Neural crest cell (in vitro differentiated cells): ENCODE results near the gene CYP2C18. TPM values are rescaled to one million over a fixed set of nuclear protein-coding genes. Genes with fewer than 3 reads are reported as not detected.
"Not testable (repeated sequence)": the region's sequence is repeated elsewhere in the genome, so short reads cannot be mapped to it uniquely, and the experiment has no call there.

Source experiments
- DNase-seq: peaks from one replicate; pipeline ENCODE4 v3.0.0; 2021; ENCODE audit warnings: low read depth, mixed read lengths, low spot score
- H3K27ac Mint-ChIP-seq: one replicate; pipeline ENCODE4 v1.8.0; 2021; ENCODE audit warnings: mild to moderate bottlenecking, mixed read lengths; ENCODE audit not compliant: unreplicated experiment
- H3K27me3 Mint-ChIP-seq: 2 replicates; pipeline ENCODE4 v1.8.0; 2021; ENCODE audit warnings: low read depth, mild to moderate bottlenecking, mixed read lengths
- H3K36me3 Mint-ChIP-seq: 2 replicates; pipeline ENCODE4 v1.8.0; 2021; ENCODE audit warnings: low read depth, mild to moderate bottlenecking, mixed read lengths
- H3K4me1 Mint-ChIP-seq: 2 replicates; pipeline ENCODE4 v1.8.0; 2021; ENCODE audit warnings: mixed read lengths
- H3K4me3 Mint-ChIP-seq: one replicate; pipeline ENCODE4 v1.8.0; 2021; ENCODE audit warnings: mild to moderate bottlenecking, mixed read lengths
- H3K9me3 Mint-ChIP-seq: 2 replicates; pipeline ENCODE4 v1.8.0; 2021; ENCODE audit warnings: mixed read lengths
- total RNA-seq: library from RNA; stranded (reverse); gene quantifications from 2 replicates; pipeline ENCODE4 v1.2.1, GENCODE V29; 2021
- TF ChIP-seq, protein P1 (sequence below): fragments of 200-600 bp; sonication (generic); conservative IDR thresholded peaks from 2 replicates; pipeline ENCODE4 v1.5.0; 2021; ENCODE audit warnings: antibody characterized with exemption, mild to moderate bottlenecking

Gene CYP2C18
- total RNA-seq, 1 donor from 2014 or later = not detected

DNA sequence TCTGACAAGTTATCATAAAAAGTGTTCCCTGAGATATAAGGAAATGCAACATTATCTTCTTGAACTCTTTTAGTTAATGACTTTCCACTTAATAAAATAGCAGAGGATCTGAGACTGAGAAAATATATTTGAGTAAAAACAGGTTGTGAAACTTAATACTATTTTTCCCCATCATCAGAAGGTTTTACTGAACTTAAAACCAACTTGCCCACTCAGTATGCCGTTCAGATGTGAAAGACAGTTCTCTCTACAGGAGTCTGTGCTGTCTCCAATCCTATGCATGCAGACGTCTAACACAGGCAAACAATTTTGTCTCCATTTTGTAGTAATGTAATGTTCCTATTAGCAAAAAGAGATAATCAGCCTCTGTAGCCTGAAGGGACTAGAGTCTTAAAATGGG, 38.2 kb upstream of the CYP2C18 start:
- H3K4me1 Mint-ChIP-seq = no peaks in the 10 kb centered on the region
- H3K36me3 Mint-ChIP-seq = no peaks in the 10 kb centered on the region
- TF ChIP-seq, protein P1, sequence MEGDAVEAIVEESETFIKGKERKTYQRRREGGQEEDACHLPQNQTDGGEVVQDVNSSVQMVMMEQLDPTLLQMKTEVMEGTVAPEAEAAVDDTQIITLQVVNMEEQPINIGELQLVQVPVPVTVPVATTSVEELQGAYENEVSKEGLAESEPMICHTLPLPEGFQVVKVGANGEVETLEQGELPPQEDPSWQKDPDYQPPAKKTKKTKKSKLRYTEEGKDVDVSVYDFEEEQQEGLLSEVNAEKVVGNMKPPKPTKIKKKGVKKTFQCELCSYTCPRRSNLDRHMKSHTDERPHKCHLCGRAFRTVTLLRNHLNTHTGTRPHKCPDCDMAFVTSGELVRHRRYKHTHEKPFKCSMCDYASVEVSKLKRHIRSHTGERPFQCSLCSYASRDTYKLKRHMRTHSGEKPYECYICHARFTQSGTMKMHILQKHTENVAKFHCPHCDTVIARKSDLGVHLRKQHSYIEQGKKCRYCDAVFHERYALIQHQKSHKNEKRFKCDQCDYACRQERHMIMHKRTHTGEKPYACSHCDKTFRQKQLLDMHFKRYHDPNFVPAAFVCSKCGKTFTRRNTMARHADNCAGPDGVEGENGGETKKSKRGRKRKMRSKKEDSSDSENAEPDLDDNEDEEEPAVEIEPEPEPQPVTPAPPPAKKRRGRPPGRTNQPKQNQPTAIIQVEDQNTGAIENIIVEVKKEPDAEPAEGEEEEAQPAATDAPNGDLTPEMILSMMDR = no peak
- no peaks in the 10 kb centered on the region for H3K9me3 Mint-ChIP-seq
- H3K27ac Mint-ChIP-seq = no peak overlapping the region
- no peak for DNase-seq
- H3K27me3 Mint-ChIP-seq = no peaks in the 10 kb centered on the region
- H3K4me3 Mint-ChIP-seq = no peak overlapping the region

DNA sequence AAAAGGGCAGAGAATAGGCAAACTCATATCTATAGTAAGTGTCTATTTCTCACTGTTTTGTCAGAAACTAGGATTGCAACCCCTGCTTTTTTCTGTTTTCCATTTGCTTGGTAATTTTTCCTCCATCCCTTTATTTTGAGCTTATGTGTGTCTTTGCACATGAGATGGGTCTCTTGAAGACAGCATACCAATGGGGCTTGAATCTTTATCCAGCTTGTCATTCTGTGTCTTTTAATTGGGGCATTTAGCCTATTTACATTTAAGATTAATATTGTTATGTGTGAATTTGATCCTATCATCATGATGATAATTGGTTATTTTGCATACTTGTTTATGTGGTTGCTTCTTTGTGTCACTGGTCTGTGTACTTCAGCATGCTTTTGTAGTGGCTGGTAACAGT, 28.3 kb upstream of the CYP2C18 start:
- not testable (repeated sequence) for H3K4me1 Mint-ChIP-seq, H3K36me3 Mint-ChIP-seq, H3K27me3 Mint-ChIP-seq, H3K4me3 Mint-ChIP-seq, H3K27ac Mint-ChIP-seq, DNase-seq
- peaks cover 12% of the 10 kb centered on the region for H3K9me3 Mint-ChIP-seq

DNA sequence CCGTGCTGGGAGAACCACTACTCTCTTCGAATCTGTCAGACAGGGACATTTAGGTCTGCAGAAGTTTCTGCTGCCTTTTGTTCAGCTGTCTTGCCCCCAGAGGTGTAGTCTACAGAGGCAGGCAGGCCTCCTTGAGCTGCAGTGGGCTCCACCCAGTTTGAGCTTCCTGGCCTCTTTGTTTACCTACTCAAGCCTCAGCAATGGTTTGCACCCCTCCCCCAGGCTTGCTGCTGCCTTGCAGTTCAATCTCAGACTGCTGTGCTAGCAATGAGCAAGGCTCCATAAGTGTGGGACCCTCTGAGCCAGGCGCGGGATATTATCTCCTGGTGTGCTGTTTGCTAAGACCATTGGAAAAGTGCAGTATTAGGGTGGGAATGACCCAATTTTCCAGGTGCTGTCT, 20.5 kb upstream of the CYP2C18 start:
- H3K9me3 Mint-ChIP-seq, H3K4me1 Mint-ChIP-seq, H3K4me3 Mint-ChIP-seq, H3K27me3 Mint-ChIP-seq, DNase-seq, H3K27ac Mint-ChIP-seq, H3K36me3 Mint-ChIP-seq: not testable (repeated sequence)

DNA sequence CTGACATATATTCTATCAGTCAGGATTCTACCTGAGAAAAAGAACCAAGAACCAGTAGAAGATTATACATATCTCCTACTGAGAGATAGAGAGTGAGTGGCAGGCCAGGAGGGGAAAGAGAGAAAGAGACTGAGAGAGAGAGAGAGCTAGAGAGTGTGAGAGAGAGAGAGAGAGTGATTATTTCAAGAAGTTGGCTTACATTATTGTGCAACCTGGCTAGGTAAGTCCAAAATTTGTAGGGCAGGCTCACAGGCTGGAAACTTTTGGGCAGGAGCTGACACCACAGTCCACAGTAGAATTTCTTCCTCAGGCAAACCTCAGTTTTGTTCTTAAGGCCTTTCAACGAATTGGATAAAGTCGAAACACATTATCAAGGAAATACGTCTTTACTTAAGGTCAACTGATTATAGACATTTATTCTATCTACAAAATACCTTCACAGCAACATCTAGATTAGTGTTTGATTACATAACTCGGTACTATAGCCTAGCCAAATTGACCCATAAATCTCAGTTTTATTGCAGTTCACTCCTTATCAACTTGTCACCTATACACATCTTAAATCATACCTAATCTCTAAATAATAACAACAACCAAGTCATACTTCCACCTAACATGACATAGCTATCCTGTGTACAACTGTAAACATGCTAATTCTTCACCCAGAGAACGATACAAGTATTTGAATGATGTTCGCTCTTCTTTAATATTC, 17.0 kb upstream of the CYP2C18 start:
- Mint-ChIP-seq H3K9me3 (peaks cover 2% of the 10 kb centered on the region), H3K4me3 (no peak overlapping the region), H3K36me3 (no peaks in the 10 kb centered on the region), H3K4me1 (no peaks in the 10 kb centered on the region), H3K27ac (no peak overlapping the region), H3K27me3 (no peaks in the 10 kb centered on the region)
- TF ChIP-seq, protein P1 = no peak
- no peak for DNase-seq

DNA sequence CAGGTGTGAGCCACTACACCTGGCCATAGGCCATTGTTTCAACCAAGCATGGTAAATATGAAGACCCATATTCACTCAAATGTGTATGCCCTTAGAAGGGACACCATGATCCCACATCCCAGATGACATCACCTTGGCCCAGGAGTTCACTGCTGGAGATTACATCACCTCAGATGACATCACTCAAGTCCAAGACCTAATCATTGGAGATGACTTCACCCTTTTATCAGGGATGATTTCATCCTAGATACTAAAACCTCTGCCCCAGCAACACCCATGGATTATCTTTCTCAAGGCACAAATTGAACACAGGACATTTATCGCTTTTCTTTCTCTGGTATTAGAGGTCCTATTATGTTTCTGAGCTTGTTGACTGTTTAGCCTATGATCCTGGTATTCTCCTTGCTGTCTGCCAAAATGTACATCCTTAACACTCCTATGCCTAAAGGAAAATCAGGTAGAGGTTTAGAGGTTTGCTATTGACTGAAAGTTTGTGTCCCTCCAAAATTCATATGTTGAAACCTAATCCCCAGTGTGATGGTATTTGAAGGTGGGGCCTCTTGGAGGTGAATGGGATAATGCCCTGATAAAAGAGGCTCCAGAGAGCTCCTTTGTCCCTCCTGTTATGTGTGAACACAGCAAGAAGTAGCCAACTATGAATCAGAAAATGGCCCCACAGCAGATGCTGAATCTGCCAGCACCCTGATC, 9.8 kb upstream of the CYP2C18 start:
- Mint-ChIP-seq H3K27ac (no peak overlapping the region), H3K4me3 (no peak overlapping the region), H3K9me3 (no peaks in the 10 kb centered on the region), H3K36me3 (no peaks in the 10 kb centered on the region), H3K27me3 (no peaks in the 10 kb centered on the region), H3K4me1 (no peaks in the 10 kb centered on the region)
- no peak for DNase-seq
- TF ChIP-seq, protein P1 = no peak

DNA sequence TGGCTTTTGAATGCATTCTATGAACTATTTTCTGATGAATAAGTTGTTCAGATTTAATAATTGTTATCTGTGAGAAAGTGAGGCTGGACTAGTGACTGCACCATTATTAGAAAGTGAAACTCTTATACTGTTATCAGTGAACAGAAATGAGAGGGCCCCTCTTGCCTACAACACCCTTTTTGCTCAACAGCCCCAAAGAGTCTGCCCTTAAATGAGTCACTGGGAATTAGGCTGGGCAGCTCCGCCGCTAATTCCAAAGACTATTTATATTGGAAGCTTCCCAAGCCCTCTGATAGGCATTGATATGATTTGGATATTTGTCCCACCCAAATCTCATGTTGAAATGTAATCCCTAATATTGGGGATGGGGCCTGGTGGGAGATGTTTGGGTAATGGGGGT, 7.0 kb upstream of the CYP2C18 start:
- Mint-ChIP-seq H3K4me3 (no peak overlapping the region), H3K9me3 (no peaks in the 10 kb centered on the region), H3K4me1 (no peaks in the 10 kb centered on the region), H3K27me3 (no peaks in the 10 kb centered on the region), H3K36me3 (no peaks in the 10 kb centered on the region), H3K27ac (no peak overlapping the region)
- TF ChIP-seq, protein P1 = no peak
- no peak for DNase-seq
